SK-N-SH treated with all-trans-retinoic acid at 6 μM for 48 hours (cell line): Measurements from ENCODE around the gene CPSF4.

Experiments
- ATAC-seq: fragments of 200-7000 bp; cut with Tn5 transposase; 3 replicates; pipeline ENCODE4 v1.9.1; 2020; ENCODE audit warnings: mild to moderate bottlenecking, moderate library complexity
- ARNTL ChIP-seq: fragments of 450-650 bp; formaldehyde crosslinking; IDR thresholded peaks from 2 replicates; pipeline ENCODE4 v1.5.0; 2020; ENCODE audit warnings: low read depth, mild to moderate bottlenecking, moderate library complexity, borderline replicate concordance
- BACH2 ChIP-seq: fragments of 250-450 bp; sonication (Bioruptor Pico); IDR thresholded peaks from 2 replicates; pipeline ENCODE4 v1.9.0; 2021; ENCODE audit warnings: mild to moderate bottlenecking, borderline replicate concordance
- CREB5 ChIP-seq: fragments of 250-450 bp; sonication (Bioruptor Pico); IDR thresholded peaks from 2 replicates; pipeline ENCODE4 v1.5.1; 2020; ENCODE audit warnings: low read depth, mild to moderate bottlenecking, moderate library complexity
- ESRRG ChIP-seq: fragments of 250-450 bp; sonication (Bioruptor Pico); IDR thresholded peaks from 2 replicates; pipeline ENCODE4 v1.6.1; 2021; ENCODE audit warnings: mild to moderate bottlenecking
- GLIS3 ChIP-seq: fragments of 250-450 bp; sonication (Bioruptor Pico); IDR thresholded peaks from 2 replicates; pipeline ENCODE4 v1.5.0; 2020; ENCODE audit warnings: mild to moderate bottlenecking, moderate library complexity
- ISL1 ChIP-seq: fragments of 250-450 bp; sonication (Bioruptor Pico); IDR thresholded peaks from 2 replicates; pipeline ENCODE4 v2.1.2; 2022; ENCODE audit warnings: mild to moderate bottlenecking, moderate library complexity
- OSR1 ChIP-seq: fragments of 250-450 bp; sonication (Bioruptor Pico); IDR thresholded peaks from 2 replicates; pipeline ENCODE4 v1.8.0; 2022; ENCODE audit warnings: moderate library complexity, mild to moderate bottlenecking, inconsistent platforms
- PPARA ChIP-seq: fragments of 250-450 bp; sonication (Bioruptor Pico); IDR thresholded peaks from 2 replicates; pipeline ENCODE4 v1.5.0; 2020; ENCODE audit warnings: mild to moderate bottlenecking, borderline replicate concordance
- RARB ChIP-seq: fragments of 250-450 bp; sonication (Bioruptor Pico); IDR thresholded peaks from 2 replicates; pipeline ENCODE4 v1.8.0; 2021; ENCODE audit warnings: mild to moderate bottlenecking, moderate library complexity
- SNAI2 ChIP-seq: fragments of 250-450 bp; sonication (Bioruptor Pico); IDR thresholded peaks from 2 replicates; pipeline ENCODE4 v1.5.0; 2020; ENCODE audit warnings: mild to moderate bottlenecking, moderate library complexity
- TCF4 ChIP-seq: fragments of 250-450 bp; sonication (Bioruptor Pico); IDR thresholded peaks from 2 replicates; pipeline ENCODE4 v1.8.0; 2021; ENCODE audit warnings: mild to moderate bottlenecking, moderate library complexity, borderline replicate concordance
- TOX ChIP-seq: fragments of 250-450 bp; sonication (Bioruptor Pico); IDR thresholded peaks from 2 replicates; pipeline ENCODE4 v1.8.0; 2021; ENCODE audit warnings: mild to moderate bottlenecking, moderate library complexity, borderline replicate concordance
- ZFP3 ChIP-seq: fragments of 250-450 bp; sonication (Bioruptor Pico); IDR thresholded peaks from 2 replicates; pipeline ENCODE4 v1.5.0; 2020; ENCODE audit warnings: mild to moderate bottlenecking, moderate library complexity
- ZFP30 ChIP-seq: fragments of 450-650 bp; formaldehyde crosslinking; IDR thresholded peaks from 2 replicates; pipeline ENCODE4 v1.5.0; 2022; ENCODE audit warnings: mild to moderate bottlenecking, moderate library complexity
- ZNF565 ChIP-seq: fragments of 450-650 bp; formaldehyde crosslinking; conservative IDR thresholded peaks from 2 replicates; pipeline ENCODE4 v1.5.0; 2020; ENCODE audit warnings: low read depth, mild to moderate bottlenecking, moderate library complexity
- ZNF70 ChIP-seq: fragments of 450-650 bp; formaldehyde crosslinking; IDR thresholded peaks from 2 replicates; pipeline ENCODE4 v1.5.0; 2020; ENCODE audit warnings: mild to moderate bottlenecking, moderate library complexity
- ZNF8 ChIP-seq: fragments of 450-650 bp; formaldehyde crosslinking; IDR thresholded peaks from 2 replicates; pipeline ENCODE4 v1.5.0; 2020; ENCODE audit warnings: mild to moderate bottlenecking, moderate library complexity
- TF ChIP-seq, protein P1 (sequence below): fragments of 250-450 bp; sonication (Bioruptor Pico); IDR thresholded peaks from 2 replicates; pipeline ENCODE4 v1.8.0; 2020; ENCODE audit warnings: mild to moderate bottlenecking, moderate library complexity, borderline replicate concordance
- TF ChIP-seq, protein P2 (sequence below): fragments of 250-450 bp; sonication (Bioruptor Pico); IDR thresholded peaks from 2 replicates; pipeline ENCODE4 v1.8.0; 2021; ENCODE audit warnings: low read depth, mild to moderate bottlenecking, moderate library complexity, borderline replicate concordance
- TF ChIP-seq, protein P3 (sequence below): fragments of 250-450 bp; sonication (Bioruptor Pico); IDR thresholded peaks from 2 replicates; pipeline ENCODE4 v1.5.1; 2021; ENCODE audit warnings: mild to moderate bottlenecking, moderate library complexity
- TF ChIP-seq, protein P4 (sequence below): fragments of 250-450 bp; sonication (Bioruptor Pico); IDR thresholded peaks from 2 replicates; pipeline ENCODE4 v1.5.0; 2020; ENCODE audit warnings: mild to moderate bottlenecking, moderate library complexity

CPSF4 gene

DNA sequence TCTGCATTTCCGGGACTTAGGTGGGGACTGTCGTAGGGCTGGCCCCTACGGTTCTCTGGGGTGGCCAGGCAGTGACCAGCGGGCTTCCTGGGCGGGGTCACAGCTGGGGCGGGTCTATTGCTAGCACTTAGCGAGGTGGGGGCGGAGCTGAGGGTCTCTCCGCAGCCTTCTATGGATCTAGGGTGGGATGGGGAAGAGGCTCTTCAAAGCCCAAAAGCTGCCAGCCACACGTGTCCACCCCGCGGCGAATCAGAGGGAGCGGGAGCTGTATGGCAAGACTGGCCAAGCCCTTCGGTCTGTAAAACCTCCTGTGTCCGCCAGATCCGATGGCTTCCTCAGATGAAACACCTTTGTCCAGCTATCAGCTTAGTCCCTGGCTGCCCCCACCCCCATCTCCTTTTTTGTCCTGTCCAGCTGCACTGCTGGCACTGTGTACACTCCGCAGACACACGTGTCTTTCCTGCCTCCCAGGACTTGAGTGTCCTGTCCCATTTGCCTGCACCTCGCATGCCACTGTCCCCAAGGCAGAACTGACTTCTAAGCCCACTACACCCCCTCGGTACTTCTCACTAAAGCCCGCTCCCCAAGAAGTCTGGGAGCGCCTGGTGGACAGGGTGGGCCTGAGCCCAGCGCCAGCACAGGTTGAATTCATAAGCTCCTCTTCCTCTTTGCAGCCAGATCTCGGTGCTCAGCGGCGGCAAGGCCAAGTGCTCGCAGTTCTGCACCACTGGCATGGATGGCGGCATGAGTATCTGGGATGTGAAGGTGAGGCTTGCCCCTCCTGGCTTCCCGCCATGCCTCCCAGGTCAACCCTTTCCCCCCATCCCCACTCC is 45.2 kb upstream of the CPSF4 start (continued):
- TF ChIP-seq, protein P1, sequence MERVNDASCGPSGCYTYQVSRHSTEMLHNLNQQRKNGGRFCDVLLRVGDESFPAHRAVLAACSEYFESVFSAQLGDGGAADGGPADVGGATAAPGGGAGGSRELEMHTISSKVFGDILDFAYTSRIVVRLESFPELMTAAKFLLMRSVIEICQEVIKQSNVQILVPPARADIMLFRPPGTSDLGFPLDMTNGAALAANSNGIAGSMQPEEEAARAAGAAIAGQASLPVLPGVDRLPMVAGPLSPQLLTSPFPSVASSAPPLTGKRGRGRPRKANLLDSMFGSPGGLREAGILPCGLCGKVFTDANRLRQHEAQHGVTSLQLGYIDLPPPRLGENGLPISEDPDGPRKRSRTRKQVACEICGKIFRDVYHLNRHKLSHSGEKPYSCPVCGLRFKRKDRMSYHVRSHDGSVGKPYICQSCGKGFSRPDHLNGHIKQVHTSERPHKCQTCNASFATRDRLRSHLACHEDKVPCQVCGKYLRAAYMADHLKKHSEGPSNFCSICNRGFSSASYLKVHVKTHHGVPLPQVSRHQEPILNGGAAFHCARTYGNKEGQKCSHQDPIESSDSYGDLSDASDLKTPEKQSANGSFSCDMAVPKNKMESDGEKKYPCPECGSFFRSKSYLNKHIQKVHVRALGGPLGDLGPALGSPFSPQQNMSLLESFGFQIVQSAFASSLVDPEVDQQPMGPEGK (CRISPR knock-in tag), result 0 out of 2 replicates have a peak, but pooled peaks have one; percentile 37

- ATAC-seq, result no peak
- TF ChIP-seq, protein P2, sequence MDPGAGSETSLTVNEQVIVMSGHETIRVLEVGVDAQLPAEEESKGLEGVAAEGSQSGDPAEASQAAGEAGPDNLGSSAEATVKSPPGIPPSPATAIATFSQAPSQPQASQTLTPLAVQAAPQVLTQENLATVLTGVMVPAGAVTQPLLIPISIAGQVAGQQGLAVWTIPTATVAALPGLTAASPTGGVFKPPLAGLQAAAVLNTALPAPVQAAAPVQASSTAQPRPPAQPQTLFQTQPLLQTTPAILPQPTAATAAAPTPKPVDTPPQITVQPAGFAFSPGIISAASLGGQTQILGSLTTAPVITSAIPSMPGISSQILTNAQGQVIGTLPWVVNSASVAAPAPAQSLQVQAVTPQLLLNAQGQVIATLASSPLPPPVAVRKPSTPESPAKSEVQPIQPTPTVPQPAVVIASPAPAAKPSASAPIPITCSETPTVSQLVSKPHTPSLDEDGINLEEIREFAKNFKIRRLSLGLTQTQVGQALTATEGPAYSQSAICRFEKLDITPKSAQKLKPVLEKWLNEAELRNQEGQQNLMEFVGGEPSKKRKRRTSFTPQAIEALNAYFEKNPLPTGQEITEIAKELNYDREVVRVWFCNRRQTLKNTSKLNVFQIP (CRISPR knock-in tag), result no peak
- no peak for TF ChIP-seq ESRRG
- TF ChIP-seq SNAI2 (CRISPR knock-in tag), result no peak
- TF ChIP-seq ISL1, result no peak
- TF ChIP-seq BACH2 (CRISPR knock-in tag), result no peak
- no peak for TF ChIP-seq CREB5 (CRISPR knock-in tag)
- no peak for TF ChIP-seq ZNF70 (CRISPR knock-in tag)
- no peak for TF ChIP-seq TOX (CRISPR knock-in tag)
- no peak for TF ChIP-seq ARNTL (CRISPR knock-in tag)
- no peak for TF ChIP-seq ZNF8 (CRISPR knock-in tag)
- TF ChIP-seq, protein P1 (CRISPR knock-in tag), result no peak
- TF ChIP-seq, protein P3, sequence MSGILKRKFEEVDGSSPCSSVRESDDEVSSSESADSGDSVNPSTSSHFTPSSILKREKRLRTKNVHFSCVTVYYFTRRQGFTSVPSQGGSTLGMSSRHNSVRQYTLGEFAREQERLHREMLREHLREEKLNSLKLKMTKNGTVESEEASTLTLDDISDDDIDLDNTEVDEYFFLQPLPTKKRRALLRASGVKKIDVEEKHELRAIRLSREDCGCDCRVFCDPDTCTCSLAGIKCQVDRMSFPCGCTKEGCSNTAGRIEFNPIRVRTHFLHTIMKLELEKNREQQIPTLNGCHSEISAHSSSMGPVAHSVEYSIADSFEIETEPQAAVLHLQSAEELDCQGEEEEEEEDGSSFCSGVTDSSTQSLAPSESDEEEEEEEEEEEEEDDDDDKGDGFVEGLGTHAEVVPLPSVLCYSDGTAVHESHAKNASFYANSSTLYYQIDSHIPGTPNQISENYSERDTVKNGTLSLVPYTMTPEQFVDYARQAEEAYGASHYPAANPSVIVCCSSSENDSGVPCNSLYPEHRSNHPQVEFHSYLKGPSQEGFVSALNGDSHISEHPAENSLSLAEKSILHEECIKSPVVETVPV (CRISPR knock-in tag), result no peak
- TF ChIP-seq ZNF565 (CRISPR knock-in tag), result no peak
- TF ChIP-seq TCF4 (CRISPR knock-in tag), result no peak
- no peak for TF ChIP-seq OSR1
- TF ChIP-seq ZFP30 (CRISPR knock-in tag), result no peak
- no peak for TF ChIP-seq PPARA
- no peak for TF ChIP-seq RARB (CRISPR knock-in tag)
- TF ChIP-seq ZFP3 (CRISPR knock-in tag), result no peak
Observed at GRCh38 chr7:99394188-99394502, 44.6 kb upstream of the CPSF4 start.

DNA sequence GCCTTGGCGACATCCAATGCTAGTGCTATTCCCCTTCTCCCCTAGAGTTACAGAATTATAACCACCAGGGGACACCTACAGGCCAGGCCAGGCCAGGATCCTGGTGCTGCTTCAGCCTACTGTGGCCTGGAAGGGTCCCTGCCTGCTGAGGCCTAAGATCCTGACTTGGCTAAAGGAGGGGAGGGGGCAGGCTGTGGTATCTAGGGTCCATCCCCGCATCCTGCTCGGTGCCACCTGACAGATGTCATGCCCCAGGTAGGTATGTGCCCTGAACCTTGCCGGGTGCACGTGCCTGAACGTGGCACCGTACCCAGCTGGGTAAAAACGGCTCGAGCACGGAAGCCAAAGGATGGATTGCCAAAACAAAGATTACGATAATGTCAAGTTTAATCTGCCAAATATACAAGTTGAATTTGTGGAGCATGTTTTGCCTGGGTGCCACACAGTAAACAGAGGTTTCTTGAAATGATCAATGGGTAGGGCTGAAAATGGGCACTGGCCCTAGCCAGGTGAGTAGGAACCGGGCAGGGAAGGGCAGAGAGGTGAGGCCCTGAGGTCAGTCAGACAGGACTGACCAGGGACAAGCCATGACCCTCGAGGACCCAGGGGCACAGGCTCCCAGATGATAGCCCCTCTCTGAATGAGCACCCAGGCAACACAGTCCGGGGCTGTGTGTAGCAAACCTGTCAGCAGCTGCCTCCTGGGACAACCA is 43.0 kb upstream of the CPSF4 start:
- no peak for ATAC-seq
- TF ChIP-seq GLIS3 (CRISPR knock-in tag), result no peak
- no peak for TF ChIP-seq TOX (CRISPR knock-in tag)
- no peak for TF ChIP-seq PPARA
- TF ChIP-seq, protein P2 (CRISPR knock-in tag), result no peak
- TF ChIP-seq ZFP30 (CRISPR knock-in tag), result no peak
- TF ChIP-seq, protein P1 (CRISPR knock-in tag), result no peak
- no peak for TF ChIP-seq ZNF8 (CRISPR knock-in tag)
- TF ChIP-seq ISL1, result no peak
- TF ChIP-seq ZNF565 (CRISPR knock-in tag), result no peak
- no peak for TF ChIP-seq TCF4 (CRISPR knock-in tag)
- TF ChIP-seq, protein P4, sequence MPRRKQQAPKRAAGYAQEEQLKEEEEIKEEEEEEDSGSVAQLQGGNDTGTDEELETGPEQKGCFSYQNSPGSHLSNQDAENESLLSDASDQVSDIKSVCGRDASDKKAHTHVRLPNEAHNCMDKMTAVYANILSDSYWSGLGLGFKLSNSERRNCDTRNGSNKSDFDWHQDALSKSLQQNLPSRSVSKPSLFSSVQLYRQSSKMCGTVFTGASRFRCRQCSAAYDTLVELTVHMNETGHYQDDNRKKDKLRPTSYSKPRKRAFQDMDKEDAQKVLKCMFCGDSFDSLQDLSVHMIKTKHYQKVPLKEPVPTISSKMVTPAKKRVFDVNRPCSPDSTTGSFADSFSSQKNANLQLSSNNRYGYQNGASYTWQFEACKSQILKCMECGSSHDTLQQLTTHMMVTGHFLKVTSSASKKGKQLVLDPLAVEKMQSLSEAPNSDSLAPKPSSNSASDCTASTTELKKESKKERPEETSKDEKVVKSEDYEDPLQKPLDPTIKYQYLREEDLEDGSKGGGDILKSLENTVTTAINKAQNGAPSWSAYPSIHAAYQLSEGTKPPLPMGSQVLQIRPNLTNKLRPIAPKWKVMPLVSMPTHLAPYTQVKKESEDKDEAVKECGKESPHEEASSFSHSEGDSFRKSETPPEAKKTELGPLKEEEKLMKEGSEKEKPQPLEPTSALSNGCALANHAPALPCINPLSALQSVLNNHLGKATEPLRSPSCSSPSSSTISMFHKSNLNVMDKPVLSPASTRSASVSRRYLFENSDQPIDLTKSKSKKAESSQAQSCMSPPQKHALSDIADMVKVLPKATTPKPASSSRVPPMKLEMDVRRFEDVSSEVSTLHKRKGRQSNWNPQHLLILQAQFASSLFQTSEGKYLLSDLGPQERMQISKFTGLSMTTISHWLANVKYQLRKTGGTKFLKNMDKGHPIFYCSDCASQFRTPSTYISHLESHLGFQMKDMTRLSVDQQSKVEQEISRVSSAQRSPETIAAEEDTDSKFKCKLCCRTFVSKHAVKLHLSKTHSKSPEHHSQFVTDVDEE (CRISPR knock-in tag), result no peak
